ENCODE data around the gene KCNK6.
A peak's percentile ranks its signal among the peaks of the same experiment; 100 is the strongest.
"Not testable (repeated sequence)": the region's sequence is repeated elsewhere in the genome, so short reads cannot be mapped to it uniquely, and the experiment has no call there.

Gene KCNK6

DNA sequence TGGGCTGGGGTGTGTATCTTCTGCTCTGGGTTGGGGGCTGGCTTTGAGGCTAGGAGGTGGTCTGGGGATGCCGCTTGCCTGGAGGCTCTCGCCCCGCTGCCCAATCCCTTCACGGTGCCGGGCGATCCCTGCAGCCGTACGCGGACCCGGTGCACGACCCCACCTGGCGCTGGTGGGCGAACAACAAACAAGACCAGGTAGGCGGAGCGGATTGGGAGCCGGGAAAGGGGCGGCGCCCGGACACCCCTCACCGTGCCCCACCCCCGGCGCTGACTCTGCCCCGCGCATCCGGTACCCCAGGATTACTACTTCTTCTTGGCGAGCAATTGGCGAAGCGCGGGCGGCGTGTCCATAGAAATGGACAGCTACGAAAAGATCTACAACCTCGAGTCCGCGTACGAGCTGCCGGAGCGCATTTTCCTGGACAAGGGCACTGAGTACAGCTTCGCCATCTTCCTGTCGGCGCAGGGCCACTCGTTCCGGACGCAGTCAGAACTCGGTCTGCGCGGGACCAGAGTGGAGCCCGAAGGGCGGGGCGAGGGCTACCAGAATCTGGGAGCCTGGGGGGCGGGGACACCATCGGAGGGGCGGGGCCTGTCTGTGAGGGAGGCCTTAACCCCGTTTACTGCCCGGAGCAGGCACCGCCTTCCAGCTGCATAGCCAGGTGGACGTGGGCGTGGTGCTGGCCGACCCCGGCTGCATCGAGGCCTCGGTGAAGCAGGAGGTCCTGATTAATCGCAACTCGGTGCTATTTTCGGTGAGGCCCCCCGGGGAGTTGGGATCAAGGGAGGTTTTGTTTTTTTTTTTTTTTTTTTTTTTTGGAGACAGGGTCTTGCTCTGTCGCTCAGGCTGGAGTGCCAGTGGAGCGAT is 42.7 kb downstream of the KCNK6 start:
- DNase-seq (ENCODE audit: low read depth), result peak; percentile 64

DNA sequence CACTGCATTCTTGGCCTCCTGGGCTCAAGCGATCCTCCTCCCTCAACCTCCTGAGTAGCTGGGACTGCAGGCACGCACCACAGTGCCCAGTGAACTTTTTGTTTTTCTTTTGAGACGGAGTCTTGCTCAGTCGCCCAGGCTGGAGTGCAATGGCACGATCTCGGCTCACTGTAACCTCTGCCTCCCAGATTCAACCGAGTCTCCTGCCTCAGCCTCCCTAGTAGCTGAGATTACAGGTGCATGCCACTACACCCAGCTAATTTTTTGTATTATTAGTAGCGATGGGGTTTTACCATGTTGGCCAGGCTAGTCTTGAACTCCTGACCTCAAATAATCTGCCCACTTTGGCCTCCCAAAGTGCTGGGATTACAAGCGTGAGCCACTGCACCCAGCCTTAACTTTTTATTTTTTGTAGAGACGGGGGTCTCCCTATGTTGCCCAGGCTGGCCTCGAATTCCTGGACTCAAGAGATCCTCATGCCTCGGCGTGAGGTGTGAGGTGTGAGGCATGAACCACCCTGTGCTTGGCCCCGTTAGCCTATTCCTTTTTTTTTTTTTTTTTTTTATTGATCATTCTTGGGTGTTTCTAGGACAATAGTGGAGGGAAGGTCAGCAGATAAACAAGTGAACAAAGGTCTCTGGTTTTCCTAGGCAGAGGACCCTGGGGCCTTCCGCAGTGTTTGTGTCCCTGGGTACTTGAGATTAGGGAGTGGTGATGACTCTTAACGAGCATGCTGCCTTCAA is 43.5 kb downstream of the KCNK6 start:
- not testable (repeated sequence) for DNase-seq (ENCODE audit: low read depth)

DNA sequence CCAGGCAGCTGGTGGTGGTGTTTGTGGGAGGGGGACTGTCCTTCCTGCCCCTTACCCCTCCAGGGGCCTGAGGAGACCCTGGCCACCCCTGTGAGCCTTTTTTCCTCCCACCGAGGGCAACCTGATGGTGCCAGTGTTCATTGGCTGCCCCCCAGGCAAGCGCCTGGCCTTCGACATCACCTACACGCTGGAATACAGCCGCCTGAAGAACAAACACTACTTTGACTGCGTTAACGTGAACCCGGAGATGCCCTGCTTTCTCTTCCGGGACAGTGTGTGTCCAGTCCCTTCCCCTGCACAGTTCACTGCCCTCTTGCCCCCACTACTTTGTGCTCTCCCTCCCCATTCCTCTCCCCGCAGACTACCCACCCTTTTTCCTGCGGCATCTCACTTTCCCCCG is 47.4 kb downstream of the KCNK6 start:
- DNase-seq (ENCODE audit: low read depth), result no peak

DNA sequence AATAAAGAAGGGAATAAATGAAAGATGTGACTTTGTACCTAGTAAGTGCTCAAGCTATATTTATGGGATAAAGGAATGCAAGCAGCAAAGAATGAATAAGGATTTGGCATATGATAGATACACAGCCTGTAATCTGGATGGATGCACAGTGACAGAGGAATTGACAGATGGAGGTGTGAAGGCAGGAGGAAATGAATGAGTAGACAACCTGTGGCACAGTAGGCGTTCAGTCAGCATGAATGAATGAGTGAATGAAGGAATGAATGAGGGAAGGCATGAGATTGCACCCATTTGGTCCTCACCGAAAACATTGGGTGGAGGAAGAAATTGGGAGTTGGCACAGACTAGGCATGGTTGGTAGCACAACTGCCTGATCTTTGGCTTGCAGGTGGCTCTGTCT is 49.9 kb downstream of the KCNK6 start:
- DNase-seq (ENCODE audit: low read depth), result no peak

DNA sequence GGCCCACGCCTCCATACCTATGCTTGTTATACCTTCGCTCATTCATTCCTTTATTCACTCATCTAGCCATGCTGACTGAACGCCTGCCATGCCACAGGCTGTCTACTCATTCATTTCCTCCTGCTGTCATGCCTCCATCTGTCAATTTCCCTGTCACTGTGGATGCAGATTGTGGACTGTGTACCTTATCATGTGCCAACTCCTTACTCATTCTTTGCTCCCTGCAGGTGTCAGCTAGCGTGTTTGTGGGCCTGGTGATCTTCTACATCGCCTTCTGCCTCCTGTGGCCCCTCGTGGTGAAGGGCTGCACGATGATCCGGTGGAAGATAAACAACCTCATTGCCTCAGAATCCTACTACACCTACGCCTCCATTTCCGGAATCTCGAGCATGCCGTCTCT is 50.7 kb downstream of the KCNK6 start:
- DNase-seq (ENCODE audit: low read depth), result no peak

DNA sequence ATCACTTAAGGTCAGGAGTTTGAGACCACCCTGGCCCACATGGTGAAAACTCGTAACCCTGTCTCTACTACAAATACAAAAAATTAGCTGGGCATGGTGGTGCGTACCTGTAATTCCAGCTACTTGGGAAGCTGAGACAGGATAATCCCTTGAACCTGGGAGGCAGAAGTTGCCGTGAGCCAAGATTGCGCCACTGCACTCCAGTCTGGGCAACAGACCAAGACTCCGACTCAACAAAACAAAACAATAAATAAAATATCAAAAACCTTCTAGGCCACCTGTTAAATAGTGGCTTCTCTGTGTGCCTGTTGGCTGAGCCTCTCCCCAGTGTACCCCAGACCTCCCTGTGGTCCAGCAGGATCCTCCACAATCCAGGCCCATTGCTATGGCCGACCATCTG is 51.4 kb downstream of the KCNK6 start:
- no peak for DNase-seq (ENCODE audit: low read depth)

DNA sequence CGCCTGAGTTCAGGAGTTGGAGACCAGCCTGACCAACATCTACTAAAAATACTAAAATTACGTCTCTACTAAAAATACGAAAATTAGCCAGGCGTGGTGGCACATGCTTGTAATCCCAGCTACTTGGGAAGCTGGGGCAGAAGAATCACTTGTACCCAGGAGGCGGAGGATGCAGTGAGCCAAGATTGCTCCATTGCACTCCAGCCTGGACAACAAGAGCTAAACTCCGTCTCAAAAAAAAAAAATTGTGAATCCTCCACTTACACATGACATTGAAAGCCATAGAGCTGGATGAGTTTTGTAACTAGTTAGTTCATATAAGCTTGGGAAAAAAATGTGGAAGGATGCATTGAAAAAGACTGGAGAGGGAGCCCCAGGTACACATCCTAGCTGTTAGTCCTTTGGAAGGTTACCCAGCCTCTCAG is 54.3 kb downstream of the KCNK6 start:
- no peak for DNase-seq (ENCODE audit: low read depth)

DNA sequence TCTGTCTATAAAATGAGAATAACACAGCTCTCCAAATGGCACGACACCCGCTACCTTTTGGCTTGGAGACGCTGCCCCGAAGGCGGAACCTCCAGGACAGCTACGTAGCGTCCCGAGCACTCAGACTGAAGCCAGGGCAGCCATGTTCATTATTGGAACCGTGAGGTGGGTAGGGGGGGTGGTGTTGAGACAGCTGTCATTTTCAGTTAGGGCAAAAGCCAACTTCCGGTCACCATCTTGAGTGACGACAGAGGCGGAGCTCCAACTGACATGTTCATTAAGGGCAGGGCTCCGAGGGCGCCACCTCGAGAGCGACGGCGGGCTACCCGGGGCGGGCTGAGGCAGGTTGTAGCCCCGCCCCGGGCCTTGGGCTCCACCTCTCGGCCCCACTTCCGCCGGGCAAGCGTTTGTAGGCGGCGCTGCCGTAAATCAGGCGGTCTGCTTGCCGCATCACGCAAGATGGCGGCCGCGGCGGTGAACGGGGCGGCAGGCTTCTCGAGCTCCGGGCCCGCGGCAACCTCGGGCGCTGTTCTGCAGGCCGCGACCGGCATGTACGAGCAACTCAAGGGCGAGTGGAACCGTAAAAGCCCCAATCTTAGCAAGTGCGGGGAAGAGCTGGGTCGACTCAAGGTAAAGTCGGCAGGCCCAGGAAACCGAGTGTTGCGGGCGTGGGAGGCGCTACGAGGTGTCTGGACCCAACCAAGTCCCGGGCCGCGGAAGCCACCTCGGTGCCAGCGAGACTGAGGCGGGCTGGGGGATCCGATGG is 54.9 kb downstream of the KCNK6 start, which contains the start of gene PSMD8:
TSS of gene PSMD8 (plus strand) at position 240 of the 766 bp plus-strand sequence. CDS start at position 271, 31 bp downstream.
- peak; percentile 99 for DNase-seq (ENCODE audit: low read depth)

DNA sequence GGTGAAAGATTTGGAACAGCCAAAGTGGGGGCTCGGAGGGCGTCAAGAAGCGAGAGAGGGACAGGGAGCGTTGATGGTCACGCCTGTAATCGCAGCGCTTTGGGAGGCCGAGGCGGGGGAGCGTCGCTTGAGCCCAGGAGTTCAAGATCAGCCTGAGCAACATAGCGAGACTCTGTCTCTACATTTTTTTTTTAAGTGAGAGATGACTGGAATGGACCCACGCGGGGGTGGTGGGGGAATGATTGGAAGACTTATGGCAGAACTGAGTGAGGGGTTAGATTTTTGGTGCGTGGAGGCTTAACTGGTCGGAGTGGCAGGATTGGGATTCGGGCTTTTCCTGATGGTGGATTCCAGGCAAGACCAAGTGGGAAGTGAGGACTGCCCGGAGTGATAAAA is 55.5 kb downstream of the KCNK6 start:
- peak; percentile 38 for DNase-seq (ENCODE audit: low read depth)

DNA sequence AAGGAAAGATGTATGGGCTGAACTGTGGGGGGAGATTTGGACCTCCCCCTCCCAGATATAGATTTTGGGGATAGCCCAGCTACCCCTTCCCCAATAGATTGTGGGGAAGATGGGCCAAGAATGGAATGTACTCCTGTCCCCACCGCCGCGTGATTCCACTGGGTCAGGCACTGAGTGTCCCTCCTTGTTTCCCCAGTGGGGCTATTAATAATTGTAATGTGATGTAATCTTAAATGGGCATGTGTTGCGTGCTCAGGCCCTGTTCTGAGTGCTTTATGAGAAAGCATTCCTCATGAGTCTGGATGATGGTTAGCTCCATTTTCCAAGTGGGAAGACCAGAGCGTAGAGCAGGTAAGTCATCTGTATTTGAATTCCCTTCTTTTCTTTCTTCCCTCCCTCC is 56.1 kb downstream of the KCNK6 start:
- peak; percentile 34 for DNase-seq (ENCODE audit: low read depth)

DNA sequence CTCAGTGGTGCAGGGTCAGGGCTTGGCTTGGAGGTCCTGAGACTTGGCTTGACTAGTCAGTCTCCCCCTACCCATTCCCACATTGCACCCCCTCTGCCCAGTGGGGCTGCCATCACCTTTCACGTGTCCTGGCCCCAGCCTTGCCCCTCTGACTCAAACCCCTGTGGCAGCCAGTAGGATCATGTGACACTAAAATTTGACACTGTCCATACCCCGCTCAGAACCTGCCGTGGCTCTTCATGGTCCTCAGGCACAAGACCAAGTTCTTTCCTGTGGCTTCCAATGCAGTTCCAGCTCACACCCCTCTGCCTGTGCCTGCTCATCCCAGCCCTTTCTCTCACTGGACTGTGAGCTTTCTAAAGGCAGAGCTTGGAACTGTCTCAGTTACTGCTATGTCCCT is 56.9 kb downstream of the KCNK6 start:
- no peak for DNase-seq (ENCODE audit: low read depth)

DNA sequence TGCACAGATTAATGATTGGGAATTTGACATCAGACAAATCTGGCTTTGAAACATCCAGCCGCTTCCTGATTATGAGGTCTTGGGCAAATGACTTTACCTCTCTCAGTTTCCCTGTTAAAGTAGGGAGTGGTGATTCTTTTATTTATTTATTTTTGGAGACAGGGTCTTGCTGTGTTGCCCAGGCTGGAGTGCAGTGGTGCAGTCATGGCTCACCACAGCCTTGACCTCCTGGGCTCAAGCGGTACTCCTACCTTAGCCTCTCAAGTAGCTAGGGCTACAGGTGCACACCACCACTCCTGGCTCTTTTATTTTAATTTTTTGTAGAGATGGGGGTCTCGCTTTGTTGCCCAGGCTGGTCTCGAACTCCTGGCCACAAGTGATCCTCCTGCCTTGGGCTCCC is 57.4 kb downstream of the KCNK6 start:
- no peak for DNase-seq (ENCODE audit: low read depth)

DNA sequence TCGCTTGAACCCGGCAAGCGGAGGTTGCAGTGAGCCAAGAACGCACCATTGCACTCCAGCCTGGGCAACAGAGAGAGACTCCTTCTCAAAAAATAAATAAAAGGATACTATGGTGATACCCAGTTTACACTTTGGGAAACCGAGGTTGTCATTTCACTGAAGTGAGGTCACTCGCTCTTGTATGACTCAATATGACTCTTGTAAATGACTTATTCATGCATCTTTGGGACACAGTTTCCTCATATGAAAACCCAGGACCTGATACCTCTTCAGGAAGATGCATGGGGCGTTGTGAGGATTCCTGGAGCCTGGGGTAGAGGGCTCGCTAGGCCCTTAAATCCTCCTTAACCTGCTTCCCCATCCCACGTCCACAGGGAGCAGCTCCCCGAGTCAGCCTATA is 59.2 kb downstream of the KCNK6 start:
- DNase-seq (ENCODE audit: low read depth), result no peak

DNA sequence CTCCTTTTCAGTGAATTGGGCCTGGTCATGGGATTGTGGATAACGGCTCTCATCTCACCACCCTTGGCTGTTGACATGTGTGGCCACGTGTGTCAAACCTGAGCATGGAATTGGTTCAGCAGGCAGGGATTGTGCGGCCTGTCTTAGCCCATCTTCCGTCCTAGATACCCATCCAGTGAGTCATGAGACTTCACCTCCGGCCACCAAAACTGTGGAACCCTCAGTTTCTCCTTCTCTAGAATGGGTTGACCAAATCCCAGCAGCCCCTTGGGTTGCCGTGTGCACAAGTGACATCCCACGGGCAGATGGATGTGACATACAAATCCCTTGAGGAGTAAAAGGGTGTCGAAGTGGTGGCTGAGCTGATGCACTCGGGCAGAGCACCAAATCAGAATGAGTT is 61.5 kb downstream of the KCNK6 start:
- DNase-seq (ENCODE audit: low read depth), result no peak
